K562 (cell line): ENCODE measurements around the gene NPB. TPM values are rescaled to one million over a fixed set of nuclear protein-coding genes. Genes with fewer than 3 reads are reported as not detected.

Experiments used
- CBFA2T2 ChIP-seq: fragments of 450-650 bp; conservative IDR thresholded peaks from 2 replicates; pipeline ENCODE4 v1.6.1; 2017; ENCODE audit warnings: mild to moderate bottlenecking
- CCNT2 ChIP-seq: IDR thresholded peaks from 2 replicates; pipeline ENCODE4 v1.6.1; 2011; ENCODE audit warnings: borderline replicate concordance, low read depth, mild to moderate bottlenecking, moderate library complexity, mixed read lengths, low read length; ENCODE audit not compliant: insufficient read length; ENCODE audit errors: extremely low read depth
- FIP1L1 ChIP-seq: fragments of 200-400 bp; formaldehyde crosslinking; IDR thresholded peaks from 2 replicates; pipeline ENCODE4 v1.6.1; 2018; ENCODE audit warnings: mild to moderate bottlenecking, low read depth, low read length; ENCODE audit not compliant: poor library complexity, severe bottlenecking
- HDAC3 ChIP-seq: fragments of 450-650 bp; IDR thresholded peaks from 2 replicates; pipeline ENCODE4 v1.6.1; 2018; ENCODE audit warnings: borderline replicate concordance, mild to moderate bottlenecking, moderate library complexity; ENCODE audit not compliant: partially characterized antibody
- HDAC8 ChIP-seq: fragments of 450-650 bp; IDR thresholded peaks from 2 replicates; pipeline ENCODE4 v1.6.1; 2016; ENCODE audit warnings: mild to moderate bottlenecking, missing genetic modification characterization, moderate library complexity, missing compliant biosample characterization
- HSF4 ChIP-seq: fragments of 250-450 bp; sonication (Bioruptor Pico); IDR thresholded peaks from 2 replicates; pipeline ENCODE4 v2.1.2; 2022; ENCODE audit warnings: mild to moderate bottlenecking, moderate library complexity, borderline replicate concordance
- KDM5B ChIP-seq: fragments of 200-600 bp; sonication (generic); IDR thresholded peaks from 2 replicates; pipeline ENCODE4 v1.6.1; 2012; ENCODE audit warnings: low read depth, mild to moderate bottlenecking, moderate library complexity, low read length, control low read depth, inconsistent platforms; ENCODE audit not compliant: insufficient replicate concordance
- NR1H2 ChIP-seq: sonication (generic); formaldehyde crosslinking; IDR thresholded peaks from 2 replicates; pipeline ENCODE4 v1.4.0; 2020; ENCODE audit warnings: mild to moderate bottlenecking, missing genetic modification reagents
- PHF20 ChIP-seq: fragments of 450-650 bp; IDR thresholded peaks from 2 replicates; pipeline ENCODE4 v1.6.1; 2018; ENCODE audit not compliant: partially characterized antibody
- RB1 ChIP-seq: fragments of 450-650 bp; IDR thresholded peaks from 2 replicates; pipeline ENCODE4 v1.6.1; 2017; ENCODE audit warnings: low read depth, mild to moderate bottlenecking
- SETDB1 ChIP-seq: IDR thresholded peaks from one replicate; pipeline ENCODE4 v1.6.1; 2012; ENCODE audit warnings: low read length, control low read depth, inconsistent platforms
- YBX1 ChIP-seq: fragments of 450-650 bp; IDR thresholded peaks from 2 replicates; pipeline ENCODE4 v1.7.1; 2016; ENCODE audit warnings: mild to moderate bottlenecking
- ZFX ChIP-seq: sonication (generic); formaldehyde crosslinking; IDR thresholded peaks from 2 replicates; pipeline ENCODE4 v1.8.0; 2022; ENCODE audit warnings: mild to moderate bottlenecking, missing genetic modification reagents, moderate library complexity
- ZNF212 ChIP-seq: fragments of 450-650 bp; formaldehyde crosslinking; IDR thresholded peaks from 2 replicates; pipeline ENCODE4 v1.4.0; 2020; ENCODE audit warnings: mild to moderate bottlenecking
- ZNF551 ChIP-seq: fragments of 250-450 bp; sonication (Bioruptor Pico); IDR thresholded peaks from 2 replicates; pipeline ENCODE4 v1.5.0; 2021; ENCODE audit warnings: mild to moderate bottlenecking, moderate library complexity
- polyA plus RNA-seq, 8 experiments: library from polyadenylated mRNA; depleted of rRNA in 4 of 8; stranded (reverse) in 5 of 8; unstranded in 3 of 8; fragments of >200 nt; fragmentation: Nextera tagmentation in 2 of 8; fragmentation: Illumina TruSeq in 1 of 8; extraction: Ambion mirVana in 2 of 8; extraction: Trizol in 1 of 8; gene quantifications; 2 replicates each; pipeline versions ENCODE4 v1.2.1 to v1.2.3, GENCODE V29; 2011 to 2014; ENCODE audit warnings: inconsistent platforms in 1 of 8, missing spikeins in 1 of 8
- total RNA-seq, 7 experiments: library from RNA; depleted of rRNA in 6 of 7; stranded (reverse); fragments of >200 nt in 6 of 7; fragmentation: Illumina TruSeq in 2 of 7; extraction: Trizol in 2 of 7; gene quantifications; 2 replicates each; pipeline versions ENCODE4 v1.2.1 to v1.2.3, GENCODE V29; 2011 to 2021; ENCODE audit warnings: low replicate concordance in 1 of 7
- TF ChIP-seq, protein P1 (sequence below): fragments of 450-650 bp; IDR thresholded peaks from one replicate; pipeline ENCODE4 v1.6.1; 2018; ENCODE audit warnings: mild to moderate bottlenecking, moderate library complexity; ENCODE audit not compliant: partially characterized antibody
- TF ChIP-seq, protein P2 (sequence below): sonication (generic); formaldehyde crosslinking; IDR thresholded peaks from 2 replicates; pipeline ENCODE4 v1.8.0; 2023; ENCODE audit warnings: mild to moderate bottlenecking, missing genetic modification reagents
- TF ChIP-seq, protein P3 (sequence below), 3 experiments: fragments of 200-800 bp in 1 of 3; fragments of 250-450 bp in 1 of 3; fragments of 450-650 bp in 1 of 3; sonication (Bioruptor Pico) in 1 of 3; sonication (Bioruptor generic) in 1 of 3; formaldehyde crosslinking in 1 of 3; IDR thresholded peaks; 2 replicates each; pipeline versions ENCODE4 v1.6.1 to v1.8.0; 2016 to 2022; ENCODE audit warnings: mild to moderate bottlenecking in 2 of 3, missing genetic modification characterization in 2 of 3, missing compliant biosample characterization in 1 of 3, moderate library complexity in 1 of 3
- TF ChIP-seq, protein P4 (sequence below): fragments of 450-650 bp; formaldehyde crosslinking; conservative IDR thresholded peaks from 2 replicates; pipeline ENCODE4 v1.4.0; 2022; ENCODE audit warnings: mild to moderate bottlenecking, missing genetic modification characterization

Gene NPB
- total and polyA plus RNA-seq, 9 of the 15 experiments (the other 6 are each of a cell fraction or from before 2014, with no cell fraction given) = 0.03 to 0.61 (median 0.14) TPM; not detected in 2

DNA sequence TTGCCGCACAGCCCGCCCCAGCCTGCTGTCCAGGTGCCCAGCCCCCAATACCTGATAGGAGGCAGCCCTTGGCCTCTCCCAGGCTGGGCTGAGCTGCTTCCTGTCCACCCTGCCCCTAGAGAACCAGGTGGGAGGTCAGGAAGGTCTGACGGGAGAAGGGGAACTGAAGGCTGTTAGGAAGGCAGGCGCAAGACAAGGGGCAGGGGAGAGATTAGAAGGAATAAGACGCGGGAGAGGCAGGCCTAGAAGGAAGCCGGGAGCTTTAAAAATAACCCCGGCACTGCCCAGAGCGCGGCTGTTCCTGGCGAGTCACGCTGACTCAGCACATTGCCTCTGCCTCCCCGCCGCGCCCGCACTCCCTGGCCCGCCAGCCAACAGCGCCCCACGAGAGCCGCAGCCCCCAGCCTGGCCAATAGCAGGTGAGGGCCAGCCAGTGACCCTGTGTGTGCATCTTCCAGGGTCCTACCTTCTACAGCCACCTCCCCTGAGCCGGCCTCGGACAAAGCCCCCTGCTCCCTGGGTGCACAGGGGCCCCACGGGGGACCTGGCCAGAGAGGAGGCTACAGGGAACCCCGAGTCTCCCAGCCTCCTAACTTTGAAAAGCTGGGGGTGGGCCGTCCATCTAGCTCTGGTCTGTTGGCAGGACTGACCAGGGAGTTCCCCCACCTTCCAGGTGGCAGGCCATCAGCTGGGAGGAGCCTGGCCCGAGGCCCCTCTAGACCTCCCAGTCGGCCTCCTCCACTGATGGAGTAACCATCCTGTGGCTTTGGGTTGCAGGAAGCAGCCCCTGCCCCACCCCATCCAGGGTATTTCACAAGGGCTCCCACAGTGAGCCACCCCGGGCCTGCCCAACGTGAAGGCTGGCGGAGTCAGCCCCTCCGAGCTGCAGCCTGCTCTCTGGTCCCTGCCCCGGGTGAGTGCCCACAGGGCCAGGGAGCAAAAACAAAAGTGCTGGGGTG, 21.5 kb downstream of the NPB start (continued):
- TF ChIP-seq, protein P1, sequence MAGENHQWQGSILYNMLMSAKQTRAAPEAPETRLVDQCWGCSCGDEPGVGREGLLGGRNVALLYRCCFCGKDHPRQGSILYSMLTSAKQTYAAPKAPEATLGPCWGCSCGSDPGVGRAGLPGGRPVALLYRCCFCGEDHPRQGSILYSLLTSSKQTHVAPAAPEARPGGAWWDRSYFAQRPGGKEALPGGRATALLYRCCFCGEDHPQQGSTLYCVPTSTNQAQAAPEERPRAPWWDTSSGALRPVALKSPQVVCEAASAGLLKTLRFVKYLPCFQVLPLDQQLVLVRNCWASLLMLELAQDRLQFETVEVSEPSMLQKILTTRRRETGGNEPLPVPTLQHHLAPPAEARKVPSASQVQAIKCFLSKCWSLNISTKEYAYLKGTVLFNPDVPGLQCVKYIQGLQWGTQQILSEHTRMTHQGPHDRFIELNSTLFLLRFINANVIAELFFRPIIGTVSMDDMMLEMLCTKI = no peak
- TF ChIP-seq CCNT2 = peak; percentile 90
- no peak for TF ChIP-seq HDAC8 (tag)
- no peak for TF ChIP-seq HSF4 (CRISPR knock-in tag)
- no peak for TF ChIP-seq HDAC3
- no peak for TF ChIP-seq YBX1
- TF ChIP-seq, protein P2, sequence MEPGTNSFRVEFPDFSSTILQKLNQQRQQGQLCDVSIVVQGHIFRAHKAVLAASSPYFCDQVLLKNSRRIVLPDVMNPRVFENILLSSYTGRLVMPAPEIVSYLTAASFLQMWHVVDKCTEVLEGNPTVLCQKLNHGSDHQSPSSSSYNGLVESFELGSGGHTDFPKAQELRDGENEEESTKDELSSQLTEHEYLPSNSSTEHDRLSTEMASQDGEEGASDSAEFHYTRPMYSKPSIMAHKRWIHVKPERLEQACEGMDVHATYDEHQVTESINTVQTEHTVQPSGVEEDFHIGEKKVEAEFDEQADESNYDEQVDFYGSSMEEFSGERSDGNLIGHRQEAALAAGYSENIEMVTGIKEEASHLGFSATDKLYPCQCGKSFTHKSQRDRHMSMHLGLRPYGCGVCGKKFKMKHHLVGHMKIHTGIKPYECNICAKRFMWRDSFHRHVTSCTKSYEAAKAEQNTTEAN (CRISPR knock-in tag) = 0 out of 2 replicates have a peak, but pooled peaks have one; percentile 56
- TF ChIP-seq ZFX (CRISPR knock-in tag) = peak; percentile 46; the same call in 1 of the 2 replicates
- peak; percentile 47 for TF ChIP-seq FIP1L1
- TF ChIP-seq ZNF551 (CRISPR knock-in tag) = no peak
- peak; percentile 57 for TF ChIP-seq KDM5B
- no peak for TF ChIP-seq NR1H2 (CRISPR knock-in tag)
- TF ChIP-seq PHF20 = no peak
- TF ChIP-seq, protein P3, sequence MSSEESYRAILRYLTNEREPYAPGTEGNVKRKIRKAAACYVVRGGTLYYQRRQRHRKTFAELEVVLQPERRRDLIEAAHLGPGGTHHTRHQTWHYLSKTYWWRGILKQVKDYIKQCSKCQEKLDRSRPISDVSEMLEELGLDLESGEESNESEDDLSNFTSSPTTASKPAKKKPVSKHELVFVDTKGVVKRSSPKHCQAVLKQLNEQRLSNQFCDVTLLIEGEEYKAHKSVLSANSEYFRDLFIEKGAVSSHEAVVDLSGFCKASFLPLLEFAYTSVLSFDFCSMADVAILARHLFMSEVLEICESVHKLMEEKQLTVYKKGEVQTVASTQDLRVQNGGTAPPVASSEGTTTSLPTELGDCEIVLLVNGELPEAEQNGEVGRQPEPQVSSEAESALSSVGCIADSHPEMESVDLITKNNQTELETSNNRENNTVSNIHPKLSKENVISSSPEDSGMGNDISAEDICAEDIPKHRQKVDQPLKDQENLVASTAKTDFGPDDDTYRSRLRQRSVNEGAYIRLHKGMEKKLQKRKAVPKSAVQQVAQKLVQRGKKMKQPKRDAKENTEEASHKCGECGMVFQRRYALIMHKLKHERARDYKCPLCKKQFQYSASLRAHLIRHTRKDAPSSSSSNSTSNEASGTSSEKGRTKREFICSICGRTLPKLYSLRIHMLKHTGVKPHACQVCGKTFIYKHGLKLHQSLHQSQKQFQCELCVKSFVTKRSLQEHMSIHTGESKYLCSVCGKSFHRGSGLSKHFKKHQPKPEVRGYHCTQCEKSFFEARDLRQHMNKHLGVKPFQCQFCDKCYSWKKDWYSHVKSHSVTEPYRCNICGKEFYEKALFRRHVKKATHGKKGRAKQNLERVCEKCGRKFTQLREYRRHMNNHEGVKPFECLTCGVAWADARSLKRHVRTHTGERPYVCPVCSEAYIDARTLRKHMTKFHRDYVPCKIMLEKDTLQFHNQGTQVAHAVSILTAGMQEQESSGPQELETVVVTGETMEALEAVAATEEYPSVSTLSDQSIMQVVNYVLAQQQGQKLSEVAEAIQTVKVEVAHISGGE (CRISPR knock-in tag; IDR thresholded peaks at IDR 0.05) = peak in 1 of 3 experiments; percentile 49; a peak in 1 of 6 replicates
- TF ChIP-seq CBFA2T2 = no peak
- no peak for TF ChIP-seq ZNF212 (CRISPR knock-in tag)
- TF ChIP-seq, protein P4, sequence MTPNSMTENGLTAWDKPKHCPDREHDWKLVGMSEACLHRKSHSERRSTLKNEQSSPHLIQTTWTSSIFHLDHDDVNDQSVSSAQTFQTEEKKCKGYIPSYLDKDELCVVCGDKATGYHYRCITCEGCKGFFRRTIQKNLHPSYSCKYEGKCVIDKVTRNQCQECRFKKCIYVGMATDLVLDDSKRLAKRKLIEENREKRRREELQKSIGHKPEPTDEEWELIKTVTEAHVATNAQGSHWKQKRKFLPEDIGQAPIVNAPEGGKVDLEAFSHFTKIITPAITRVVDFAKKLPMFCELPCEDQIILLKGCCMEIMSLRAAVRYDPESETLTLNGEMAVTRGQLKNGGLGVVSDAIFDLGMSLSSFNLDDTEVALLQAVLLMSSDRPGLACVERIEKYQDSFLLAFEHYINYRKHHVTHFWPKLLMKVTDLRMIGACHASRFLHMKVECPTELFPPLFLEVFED (CRISPR knock-in tag) = no peak
- peak; percentile 81; the same call in 1 of the 2 replicates for TF ChIP-seq RB1
- TF ChIP-seq SETDB1 = no peak
